ENCODE results near the gene OVOL3. TPM values are rescaled to one million over a fixed set of nuclear protein-coding genes. Genes with fewer than 3 reads are reported as not detected.

The OVOL3 gene
- total RNA-seq, 1 experiment from 2014 or later: not detected

DNA sequence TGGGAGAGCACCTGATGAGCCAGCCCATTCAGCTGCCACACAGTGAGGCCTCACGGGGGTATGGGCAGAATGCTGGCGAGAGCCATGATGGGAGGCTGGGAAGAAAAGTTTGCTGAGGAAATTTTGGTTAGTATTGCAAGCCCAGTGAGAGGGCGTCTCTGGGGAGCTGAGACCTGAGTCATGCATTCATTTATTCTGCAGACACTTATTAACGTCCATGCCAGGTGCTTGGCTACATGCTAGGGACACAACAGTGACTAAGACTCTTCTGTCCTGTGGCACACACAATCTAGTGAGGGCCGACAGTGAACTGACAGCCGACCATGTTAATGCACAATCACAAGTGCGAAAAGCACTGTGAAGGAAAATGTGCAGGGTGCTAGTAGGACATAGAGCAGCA lies 29.0 kb upstream of the OVOL3 start:
- Histone ChIP-seq H3K27ac (no peak overlapping the region), H3K79me2 (ENCODE audit: low read depth) (no peaks in the 10 kb centered on the region), H2AFZ (no peak overlapping the region), H3K4me1 (replicated peaks; ENCODE audit: insufficient read depth) (no peaks in the 10 kb centered on the region), H3K4me2 (no peak overlapping the region), H3K9me2 (ENCODE audit: insufficient read depth) (no peaks in the 10 kb centered on the region), H3K4me3 (no peak overlapping the region), H3K9me3 (ENCODE audit: insufficient read depth, low read depth) (no peaks in the 10 kb centered on the region), H3K27me3 (ENCODE audit: insufficient read depth, low read depth) (no peaks in the 10 kb centered on the region), H3F3A (ENCODE audit: insufficient read depth, low read depth) (peaks cover 5% of the 10 kb centered on the region; the same call in 1 of the 2 replicates), H3K36me3 (ENCODE audit: low read depth) (0 out of 2 replicates have a peak, but pooled peaks cover 3% of the 10 kb centered on the region), H4K20me1 (ENCODE audit: insufficient read depth) (no peaks in the 10 kb centered on the region)
- BruUV-seq (replicated peaks): no TSS peak
- CTCF ChIA-PET: no interaction called here
- TF ChIP-seq, protein P1, sequence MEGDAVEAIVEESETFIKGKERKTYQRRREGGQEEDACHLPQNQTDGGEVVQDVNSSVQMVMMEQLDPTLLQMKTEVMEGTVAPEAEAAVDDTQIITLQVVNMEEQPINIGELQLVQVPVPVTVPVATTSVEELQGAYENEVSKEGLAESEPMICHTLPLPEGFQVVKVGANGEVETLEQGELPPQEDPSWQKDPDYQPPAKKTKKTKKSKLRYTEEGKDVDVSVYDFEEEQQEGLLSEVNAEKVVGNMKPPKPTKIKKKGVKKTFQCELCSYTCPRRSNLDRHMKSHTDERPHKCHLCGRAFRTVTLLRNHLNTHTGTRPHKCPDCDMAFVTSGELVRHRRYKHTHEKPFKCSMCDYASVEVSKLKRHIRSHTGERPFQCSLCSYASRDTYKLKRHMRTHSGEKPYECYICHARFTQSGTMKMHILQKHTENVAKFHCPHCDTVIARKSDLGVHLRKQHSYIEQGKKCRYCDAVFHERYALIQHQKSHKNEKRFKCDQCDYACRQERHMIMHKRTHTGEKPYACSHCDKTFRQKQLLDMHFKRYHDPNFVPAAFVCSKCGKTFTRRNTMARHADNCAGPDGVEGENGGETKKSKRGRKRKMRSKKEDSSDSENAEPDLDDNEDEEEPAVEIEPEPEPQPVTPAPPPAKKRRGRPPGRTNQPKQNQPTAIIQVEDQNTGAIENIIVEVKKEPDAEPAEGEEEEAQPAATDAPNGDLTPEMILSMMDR (conservative IDR thresholded peaks at IDR 0.05): no peak
- no peak for TF ChIP-seq EZH2 (IDR thresholded peaks at IDR 0.05; ENCODE audit: low read depth)
- POLR2A ChIA-PET (ENCODE audit: unreplicated experiment): no interaction called here
- DNase-seq: no peak
- intact Hi-C loops (cut with micrococcal nuclease; ENCODE audit: unreplicated experiment): no loop called here

DNA sequence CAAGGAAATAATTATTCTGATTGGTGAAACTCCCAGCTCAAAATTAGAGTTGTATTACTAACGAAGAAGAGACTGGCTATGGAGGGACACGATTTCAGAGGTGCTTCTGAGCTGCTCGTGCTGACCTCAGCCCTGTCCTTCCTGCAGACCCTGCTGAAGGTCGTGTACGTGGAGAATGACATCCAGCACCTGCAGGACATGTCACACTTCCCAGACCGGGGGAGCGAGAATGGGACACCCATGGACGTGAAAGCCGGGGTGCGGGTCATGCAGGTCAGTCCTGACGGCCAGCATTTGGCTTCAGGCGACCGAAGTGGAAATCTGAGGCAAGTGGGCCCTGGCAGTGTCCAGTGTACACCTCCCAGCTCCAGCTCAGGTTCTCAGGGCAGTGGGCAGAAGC lies 28.0 kb upstream of the OVOL3 start:
- no peaks in the 10 kb centered on the region for H4K20me1 ChIP-seq (ENCODE audit: insufficient read depth)
- H3K9me3 ChIP-seq (ENCODE audit: insufficient read depth, low read depth): no peaks in the 10 kb centered on the region
- no peak overlapping the region for H2AFZ ChIP-seq
- ChIA-PET POLR2A (ENCODE audit: unreplicated experiment) (no interaction called here), CTCF (no interaction called here)
- no peak for TF ChIP-seq EZH2 (IDR thresholded peaks at IDR 0.05; ENCODE audit: low read depth)
- TF ChIP-seq, protein P1 (conservative IDR thresholded peaks at IDR 0.05): no peak
- H3K4me3 ChIP-seq: no peak overlapping the region
- no peak for DNase-seq
- H3K4me1 ChIP-seq (replicated peaks; ENCODE audit: insufficient read depth): no peaks in the 10 kb centered on the region
- H3K27ac ChIP-seq: no peak overlapping the region
- intact Hi-C loops (cut with micrococcal nuclease; ENCODE audit: unreplicated experiment): no loop called here
- no peak overlapping the region for H3K4me2 ChIP-seq
- BruUV-seq (replicated peaks): no TSS peak
- H3K79me2 ChIP-seq (ENCODE audit: low read depth): no peaks in the 10 kb centered on the region
- no peaks in the 10 kb centered on the region for H3K9me2 ChIP-seq (ENCODE audit: insufficient read depth)
- H3K36me3 ChIP-seq (ENCODE audit: low read depth): 0 out of 2 replicates have a peak, but pooled peaks cover 4% of the 10 kb centered on the region
- peaks cover 5% of the 10 kb centered on the region; the same call in 1 of the 2 replicates for H3F3A ChIP-seq (ENCODE audit: insufficient read depth, low read depth)
- H3K27me3 ChIP-seq (ENCODE audit: insufficient read depth, low read depth): no peaks in the 10 kb centered on the region

DNA sequence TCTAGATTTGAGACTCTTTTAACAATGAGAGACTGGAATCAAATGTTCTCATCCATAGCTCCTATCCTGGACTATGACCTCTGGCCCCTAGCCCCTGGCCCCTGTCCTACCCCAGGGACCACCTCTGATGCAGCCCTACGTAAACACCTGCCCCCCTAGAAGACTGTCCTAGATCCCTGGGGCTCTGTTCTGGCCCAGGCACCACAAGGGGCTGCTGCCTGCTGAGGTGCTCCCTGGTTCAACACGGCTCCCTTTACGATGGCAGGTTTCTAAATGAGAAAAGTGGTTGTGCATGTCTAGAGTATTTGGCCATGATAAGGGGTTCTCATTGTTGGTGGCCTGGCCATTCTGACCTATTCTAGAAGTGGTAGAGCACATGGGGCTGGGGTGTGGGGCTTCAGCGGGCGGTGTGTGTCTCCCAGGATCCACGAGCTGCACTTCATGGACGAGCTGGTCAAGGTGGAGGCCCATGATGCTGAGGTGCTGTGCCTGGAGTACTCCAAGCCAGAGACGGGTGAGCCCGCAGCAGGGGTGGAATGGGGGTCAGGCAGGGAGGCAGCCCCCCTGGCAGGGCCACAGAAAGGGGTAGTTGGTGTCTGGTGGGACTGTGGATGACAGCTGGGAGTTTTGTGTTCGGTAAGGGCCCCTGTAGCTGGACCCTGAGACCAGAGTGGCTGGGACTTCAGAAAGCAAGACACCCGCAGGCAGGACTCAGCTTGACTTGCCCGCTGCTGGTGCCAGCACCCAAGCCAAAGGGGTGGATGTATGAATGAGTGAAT lies 26.5 kb upstream of the OVOL3 start:
- Histone ChIP-seq H3F3A (ENCODE audit: insufficient read depth, low read depth) (peaks cover under 1% of the 10 kb centered on the region; the same call in 1 of the 2 replicates), H3K36me3 (ENCODE audit: low read depth) (0 out of 2 replicates have a peak, but pooled peaks cover 9% of the 10 kb centered on the region), H2AFZ (no peak overlapping the region), H3K4me2 (no peak overlapping the region), H3K4me3 (no peak overlapping the region), H3K79me2 (ENCODE audit: low read depth) (no peaks in the 10 kb centered on the region), H4K20me1 (ENCODE audit: insufficient read depth) (no peaks in the 10 kb centered on the region), H3K27ac (no peak overlapping the region), H3K9me3 (ENCODE audit: insufficient read depth, low read depth) (no peaks in the 10 kb centered on the region), H3K4me1 (replicated peaks; ENCODE audit: insufficient read depth) (no peaks in the 10 kb centered on the region), H3K27me3 (ENCODE audit: insufficient read depth, low read depth) (no peaks in the 10 kb centered on the region), H3K9me2 (ENCODE audit: insufficient read depth) (no peaks in the 10 kb centered on the region)
- TF ChIP-seq, protein P1 (conservative IDR thresholded peaks at IDR 0.05): no peak
- TF ChIP-seq EZH2 (IDR thresholded peaks at IDR 0.05; ENCODE audit: low read depth): no peak
- BruUV-seq (replicated peaks): no TSS peak
- ChIA-PET CTCF (no interaction called here), POLR2A (ENCODE audit: unreplicated experiment) (interaction anchor here (0.6 kb wide), 1 partner anchor 70 kb away, joined by 10 read pairs; the partner anchor contains the start of gene ALKBH6)
- intact Hi-C loops (cut with micrococcal nuclease; ENCODE audit: unreplicated experiment): no loop called here
- no peak for DNase-seq
